H1 (cell line): ENCODE data around the gene FRMD3.

Experiments
- ATF3 ChIP-seq: IDR thresholded peaks from 2 replicates; pipeline ENCODE4 v1.6.1; 2011; ENCODE audit warnings: low read depth, mild to moderate bottlenecking, low read length; ENCODE audit not compliant: insufficient read depth
- CBX5 ChIP-seq: fragments of 300-800, 300-1000 bp; sonication (generic); IDR thresholded peaks from 2 replicates; pipeline ENCODE4 v1.7.1; 2016; ENCODE audit warnings: antibody characterized with exemption, low read length, low read depth
- CTCF ChIP-seq, 3 experiments: IDR thresholded peaks; 1 replicate in 2 of 3; 2 replicates in 1 of 3; pipeline versions ENCODE4 v1.5.1 to v1.6.1; 2011; ENCODE audit warnings: low read length in 3 of 3, mild to moderate bottlenecking in 3 of 3, inconsistent platforms in 2 of 3, low read depth in 1 of 3, moderate library complexity in 1 of 3; ENCODE audit not compliant: insufficient read depth in 1 of 3; ENCODE audit errors: control extremely low read depth in 1 of 3
- GABPA ChIP-seq: IDR thresholded peaks from 2 replicates; pipeline ENCODE4 v1.6.1; 2011; ENCODE audit warnings: mild to moderate bottlenecking, low read length, moderate library complexity, borderline replicate concordance; ENCODE audit not compliant: insufficient read depth
- POLR2AphosphoS5 ChIP-seq: IDR thresholded peaks from 2 replicates; pipeline ENCODE4 v1.6.1; 2011; ENCODE audit warnings: low read depth, low read length
- SIN3A ChIP-seq, 2 experiments: IDR thresholded peaks in 1 of 2; conservative IDR thresholded peaks in 1 of 2; 2 replicates each; pipeline ENCODE4 v1.6.1; 2011 to 2012; ENCODE audit warnings: low read length in 2 of 2, improper control_type of control experiment in 1 of 2, low read depth in 1 of 2, mild to moderate bottlenecking in 1 of 2

GRCh38 chr9:83451308-83451707, 86.9 kb downstream of the FRMD3 start:
- TF ChIP-seq POLR2AphosphoS5 (no peak), CTCF (IDR thresholded peaks at IDR 0.05; ENCODE audit: control extremely low read depth in 1 of 3, insufficient read depth in 1 of 3, low read depth in 1 of 3, low read length in 3 of 3) (no peak), SIN3A (conservative IDR thresholded peaks at IDR 0.05 in 1 of 2, IDR thresholded peaks at IDR 0.05 in 1 of 2; ENCODE audit: low read depth in 1 of 2, low read length in 2 of 2) (no peak), GABPA (no peak), ATF3 (no peak), CBX5 (no peak)
